Measurements from ENCODE around the gene TMEM245. TPM values are rescaled to one million over a fixed set of nuclear protein-coding genes. Genes with fewer than 3 reads are reported as not detected.
A peak's percentile ranks its signal among the peaks of the same experiment; 100 is the strongest.

TMEM245 gene
- polyA plus RNA-seq, 3 donors, result 6.9 to 11.3 (median 9.7) TPM

DNA sequence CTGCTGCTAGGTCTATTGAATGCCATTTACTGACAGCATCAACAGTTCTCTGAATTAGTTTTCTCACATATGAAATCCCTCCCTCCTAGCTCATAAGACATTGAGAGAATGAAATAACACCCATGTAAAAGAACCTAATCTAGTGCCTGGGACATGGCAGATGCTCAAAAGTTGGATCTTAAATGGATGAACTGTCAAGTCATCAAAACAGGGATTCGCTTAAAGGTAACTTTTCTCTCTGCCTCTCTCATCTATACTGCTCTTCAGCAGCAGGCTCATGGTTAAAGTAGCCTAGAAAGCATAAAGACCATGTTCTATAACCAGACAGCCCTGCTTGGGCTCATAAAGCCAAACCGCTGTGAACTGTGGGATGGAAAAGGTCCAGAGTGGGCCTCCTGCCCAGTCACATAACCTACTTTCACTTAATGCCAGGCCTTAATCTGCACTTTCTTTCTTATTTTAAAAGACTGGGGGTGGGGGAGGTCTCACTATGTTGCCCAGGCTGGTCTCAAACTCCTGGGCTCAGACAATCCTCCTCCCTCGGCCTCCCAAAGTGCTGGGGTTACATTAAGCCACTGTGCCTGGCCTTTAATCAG, 3.7 kb downstream of the TMEM245 start:
- no peaks in the 10 kb centered on the region for H3K27me3 ChIP-seq (ENCODE audit: control insufficient read depth in 2 of 2, insufficient read depth in 2 of 2, low read length in 2 of 2)
- peaks cover 20 to 30% of the 10 kb centered on the region in 2 donors for H3K4me1 ChIP-seq (ENCODE audit: control insufficient read depth in 1 of 2, insufficient read depth in 2 of 2, low read length in 2 of 2)
- H3K9me3 ChIP-seq (replicated peaks in 1 of 2; ENCODE audit: control insufficient read depth in 1 of 2, insufficient read depth in 1 of 2, low read length in 2 of 2), result no peaks in the 10 kb centered on the region
- no peak overlapping the region for H3K4me3 ChIP-seq (replicated peaks in 1 of 3; ENCODE audit: low read depth in 2 of 3, low read length in 3 of 3)
- TF ChIP-seq, protein P1, sequence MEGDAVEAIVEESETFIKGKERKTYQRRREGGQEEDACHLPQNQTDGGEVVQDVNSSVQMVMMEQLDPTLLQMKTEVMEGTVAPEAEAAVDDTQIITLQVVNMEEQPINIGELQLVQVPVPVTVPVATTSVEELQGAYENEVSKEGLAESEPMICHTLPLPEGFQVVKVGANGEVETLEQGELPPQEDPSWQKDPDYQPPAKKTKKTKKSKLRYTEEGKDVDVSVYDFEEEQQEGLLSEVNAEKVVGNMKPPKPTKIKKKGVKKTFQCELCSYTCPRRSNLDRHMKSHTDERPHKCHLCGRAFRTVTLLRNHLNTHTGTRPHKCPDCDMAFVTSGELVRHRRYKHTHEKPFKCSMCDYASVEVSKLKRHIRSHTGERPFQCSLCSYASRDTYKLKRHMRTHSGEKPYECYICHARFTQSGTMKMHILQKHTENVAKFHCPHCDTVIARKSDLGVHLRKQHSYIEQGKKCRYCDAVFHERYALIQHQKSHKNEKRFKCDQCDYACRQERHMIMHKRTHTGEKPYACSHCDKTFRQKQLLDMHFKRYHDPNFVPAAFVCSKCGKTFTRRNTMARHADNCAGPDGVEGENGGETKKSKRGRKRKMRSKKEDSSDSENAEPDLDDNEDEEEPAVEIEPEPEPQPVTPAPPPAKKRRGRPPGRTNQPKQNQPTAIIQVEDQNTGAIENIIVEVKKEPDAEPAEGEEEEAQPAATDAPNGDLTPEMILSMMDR (IDR thresholded peaks at IDR 0.05), result no peak
- peaks cover 4 to 10% of the 10 kb centered on the region in 2 donors for H3K36me3 Mint-ChIP-seq
- intact Hi-C loops (cut with micrococcal nuclease), result loop anchor here in 1 of 2 donors (10.0 kb wide), 1 partner anchor 101 kb away; the partner anchor contains the start of gene CTNNAL1
- no peak for DNase-seq
- H3K27ac ChIP-seq (ENCODE audit: low read depth in 1 of 2, low read length in 2 of 2), result no peak overlapping the region
- no peaks in the 10 kb centered on the region for H3K36me3 ChIP-seq (replicated peaks in 1 of 2; ENCODE audit: control insufficient read depth in 1 of 2, insufficient read depth in 2 of 2, low read length in 2 of 2)
- no peaks in the 10 kb centered on the region for H3K27me3 Mint-ChIP-seq (ENCODE audit: low read depth in 3 of 3)
- H3K9ac ChIP-seq (ENCODE audit: insufficient read depth, low read length, poor library complexity, severe bottlenecking), result no peak overlapping the region
- H2AFZ ChIP-seq (ENCODE audit: insufficient read depth, low read depth, low read length, poor library complexity, severe bottlenecking), result no peak overlapping the region
- H3K27ac Mint-ChIP-seq, result no peak overlapping the region
- no peaks in the 10 kb centered on the region for H3K9me3 Mint-ChIP-seq
- no peak overlapping the region for H3K4me3 Mint-ChIP-seq
- WGBS (ENCODE audit: insufficient coverage), result no CpG with 5 or more reads among the region's 3 CpGs
- H3K4me1 Mint-ChIP-seq, result peaks cover 55% of the 10 kb centered on the region
- H3K79me2 ChIP-seq (ENCODE audit: insufficient read depth, low read length), result peaks cover 88% of the 10 kb centered on the region
- H3K4me2 ChIP-seq (replicated peaks; ENCODE audit: extremely low read depth, low read length, poor library complexity, severe bottlenecking), result no peak overlapping the region
- peaks cover 82% of the 10 kb centered on the region for H4K20me1 ChIP-seq (ENCODE audit: insufficient read depth, low read length)

DNA sequence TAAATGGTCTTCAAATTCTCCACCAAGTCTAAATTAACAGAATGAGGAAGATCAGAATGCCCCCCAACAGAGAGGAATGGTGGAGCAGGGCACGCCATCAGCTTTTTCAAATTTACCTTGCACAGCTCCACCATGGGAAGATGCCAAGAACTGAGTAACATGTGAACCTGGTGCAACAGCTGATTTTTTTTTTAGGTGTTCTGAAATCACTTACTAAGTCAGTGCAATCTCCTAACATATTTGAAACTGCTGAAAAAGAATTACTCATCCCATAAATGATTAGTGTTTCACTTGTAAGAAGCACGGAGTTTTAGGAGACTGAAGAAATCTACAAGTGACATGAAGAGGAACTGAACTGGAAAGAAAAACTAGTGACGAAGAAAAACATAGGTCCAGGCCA, 5.1 kb downstream of the TMEM245 start:
- Histone ChIP-seq H3K4me2 (replicated peaks; ENCODE audit: extremely low read depth, low read length, poor library complexity, severe bottlenecking) (no peak overlapping the region), H3K4me1 (ENCODE audit: control insufficient read depth in 1 of 2, insufficient read depth in 2 of 2, low read length in 2 of 2) (peaks cover 16 to 35% of the 10 kb centered on the region in 2 donors), H3K79me2 (ENCODE audit: insufficient read depth, low read length) (peaks cover 100% of the 10 kb centered on the region), H4K20me1 (ENCODE audit: insufficient read depth, low read length) (peaks cover 95% of the 10 kb centered on the region), H3K27ac (ENCODE audit: low read depth in 1 of 2, low read length in 2 of 2) (no peak overlapping the region), H2AFZ (ENCODE audit: insufficient read depth, low read depth, low read length, poor library complexity, severe bottlenecking) (no peak overlapping the region), H3K9me3 (replicated peaks in 1 of 2; ENCODE audit: control insufficient read depth in 1 of 2, insufficient read depth in 1 of 2, low read length in 2 of 2) (no peaks in the 10 kb centered on the region), H3K9ac (ENCODE audit: insufficient read depth, low read length, poor library complexity, severe bottlenecking) (no peak overlapping the region), H3K27me3 (ENCODE audit: control insufficient read depth in 2 of 2, insufficient read depth in 2 of 2, low read length in 2 of 2) (no peaks in the 10 kb centered on the region), H3K36me3 (replicated peaks in 1 of 2; ENCODE audit: control insufficient read depth in 1 of 2, insufficient read depth in 2 of 2, low read length in 2 of 2) (no peaks in the 10 kb centered on the region), H3K4me3 (replicated peaks in 1 of 3; ENCODE audit: low read depth in 2 of 3, low read length in 3 of 3) (no peak overlapping the region)
- H3K27me3 Mint-ChIP-seq (ENCODE audit: low read depth in 3 of 3), result no peaks in the 10 kb centered on the region
- peak overlapping the region in 2 of 7 donors; percentile 6 to 19 for H3K27ac Mint-ChIP-seq
- peaks cover 4 to 10% of the 10 kb centered on the region in 2 donors for H3K36me3 Mint-ChIP-seq
- H3K9me3 Mint-ChIP-seq, result no peaks in the 10 kb centered on the region
- TF ChIP-seq, protein P1 (IDR thresholded peaks at IDR 0.05), result no peak
- no peak for DNase-seq
- intact Hi-C loops (cut with micrococcal nuclease), result loop anchor here in 1 of 2 donors (10.0 kb wide), 1 partner anchor 100 kb away; the partner anchor contains the start of gene CTNNAL1
- no peak overlapping the region for H3K4me3 Mint-ChIP-seq
- 33% methylated on average over 1 of the region's 3 CpGs for WGBS (ENCODE audit: insufficient coverage)
- H3K4me1 Mint-ChIP-seq, result peaks cover 64% of the 10 kb centered on the region

All from CD14-positive monocyte (primary cell).